ENCODE measurements around the gene PCNT.

The PCNT gene

DNA sequence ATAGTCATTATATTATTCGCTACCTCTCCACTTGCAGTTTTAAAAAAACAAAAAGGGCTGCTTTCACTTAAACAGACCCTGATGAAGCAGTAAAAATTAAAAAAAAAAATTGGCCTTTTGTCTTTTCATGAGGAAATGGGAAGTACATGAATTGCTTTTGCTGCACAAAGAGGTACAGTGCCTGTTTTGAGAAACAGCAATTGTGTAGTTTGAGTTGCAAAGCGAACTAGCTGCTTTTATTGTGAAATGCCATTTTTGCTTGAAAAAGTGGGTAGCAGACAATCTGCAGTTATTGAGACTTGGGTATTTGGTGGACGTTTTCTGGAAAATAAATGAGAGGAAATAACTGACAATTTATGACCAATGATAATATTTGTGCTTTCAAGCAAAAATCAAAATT is 141.7 kb downstream of the PCNT start:
- peak in 1 of 2 experiments; percentile 54 for DNase-seq (ENCODE audit: low read depth in 1 of 2, low spot score in 1 of 2)
- no peaks in the 10 kb centered on the region for H3K27me3 ChIP-seq (ENCODE audit: insufficient read depth, poor library complexity, severe bottlenecking)
- no peak overlapping the region for H3K4me3 ChIP-seq (replicated peaks; ENCODE audit: insufficient read depth, low read length)
- H3K27ac ChIP-seq (replicated peaks) = no peak overlapping the region; the same call in 1 of the 2 replicates
- TF ChIP-seq SPI1 (IDR thresholded peaks at IDR 0.05; ENCODE audit: borderline replicate concordance, low read depth) (peak; percentile 18; the same call in 1 of the 2 replicates), POLR2AphosphoS5 (IDR thresholded peaks at IDR 0.05; ENCODE audit: low read depth) (no peak), GABPA (IDR thresholded peaks at IDR 0.05; ENCODE audit: low read depth) (no peak), REST (IDR thresholded peaks at IDR 0.05; ENCODE audit: insufficient replicate concordance, low read depth) (no peak), CTCF (IDR thresholded peaks at IDR 0.05; ENCODE audit: insufficient read depth, low read length) (no peak)

DNA sequence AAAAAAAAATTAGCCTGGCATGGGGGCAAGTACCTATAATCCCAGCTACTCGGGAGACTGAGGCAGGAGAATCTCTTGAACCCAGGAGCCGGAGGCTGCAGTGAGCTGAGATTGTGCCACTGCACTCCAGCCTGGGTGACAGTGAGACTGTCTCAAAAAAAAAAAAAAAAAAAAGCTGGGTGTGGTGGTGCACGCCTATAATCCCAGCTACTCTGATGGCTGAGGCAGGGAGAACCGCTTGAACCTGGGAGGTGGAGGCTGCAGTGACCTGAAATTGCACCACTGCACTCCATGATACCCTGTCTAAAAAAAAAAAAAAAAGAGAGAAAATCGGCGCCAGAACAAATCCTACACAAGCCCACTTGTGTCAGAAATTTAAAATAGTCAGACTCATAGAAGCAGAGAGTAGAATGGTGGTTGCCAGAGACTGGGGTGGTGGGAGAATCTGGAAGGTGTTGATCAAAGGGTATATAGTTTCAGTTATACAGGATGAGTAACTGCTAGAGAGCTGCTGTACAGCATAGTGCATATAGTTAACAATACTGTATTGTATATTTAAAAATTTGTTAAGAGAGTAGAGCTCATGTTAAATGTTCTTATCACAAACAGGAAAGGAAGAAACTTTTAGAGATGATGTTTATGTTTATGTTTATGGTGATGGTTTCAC is 144.3 kb downstream of the PCNT start:
- no peak overlapping the region for H3K4me3 ChIP-seq (replicated peaks; ENCODE audit: insufficient read depth, low read length)
- DNase-seq (ENCODE audit: low read depth in 1 of 2, low spot score in 1 of 2) = no peak
- no peak overlapping the region for H3K27ac ChIP-seq (replicated peaks)
- TF ChIP-seq POLR2AphosphoS5 (IDR thresholded peaks at IDR 0.05; ENCODE audit: low read depth) (no peak), SPI1 (IDR thresholded peaks at IDR 0.05; ENCODE audit: borderline replicate concordance, low read depth) (no peak), CTCF (IDR thresholded peaks at IDR 0.05; ENCODE audit: insufficient read depth, low read length) (no peak), GABPA (IDR thresholded peaks at IDR 0.05; ENCODE audit: low read depth) (no peak), REST (IDR thresholded peaks at IDR 0.05; ENCODE audit: insufficient replicate concordance, low read depth) (no peak)
- H3K27me3 ChIP-seq (ENCODE audit: insufficient read depth, poor library complexity, severe bottlenecking) = no peaks in the 10 kb centered on the region

DNA sequence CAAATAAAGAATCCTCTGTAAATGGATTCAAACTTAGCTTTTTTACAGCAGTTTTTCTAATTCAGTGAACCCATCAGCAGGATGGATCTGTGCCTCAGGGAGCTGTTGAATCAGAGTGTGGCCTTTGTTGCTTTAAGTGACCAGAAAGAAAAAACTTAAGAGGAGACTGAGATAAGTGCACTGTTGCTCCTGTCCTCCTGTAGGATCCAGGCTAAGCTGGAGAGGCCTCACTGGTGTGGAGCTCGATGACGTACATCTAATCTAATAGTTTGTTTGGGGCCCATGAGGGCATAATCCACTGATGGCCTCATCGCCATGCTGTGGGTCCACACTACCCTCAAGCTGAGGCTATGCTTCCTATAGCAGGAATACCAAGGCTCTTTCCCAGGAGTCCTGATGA is 145.3 kb downstream of the PCNT start:
- Histone ChIP-seq H3K4me3 (replicated peaks; ENCODE audit: insufficient read depth, low read length) (no peak overlapping the region), H3K27ac (replicated peaks) (no peak overlapping the region), H3K27me3 (ENCODE audit: insufficient read depth, poor library complexity, severe bottlenecking) (no peaks in the 10 kb centered on the region)
- TF ChIP-seq POLR2AphosphoS5 (IDR thresholded peaks at IDR 0.05; ENCODE audit: low read depth) = no peak
- no peak for TF ChIP-seq CTCF (IDR thresholded peaks at IDR 0.05; ENCODE audit: insufficient read depth, low read length)
- no peak for TF ChIP-seq REST (IDR thresholded peaks at IDR 0.05; ENCODE audit: insufficient replicate concordance, low read depth)
- TF ChIP-seq GABPA (IDR thresholded peaks at IDR 0.05; ENCODE audit: low read depth) = no peak
- TF ChIP-seq SPI1 (IDR thresholded peaks at IDR 0.05; ENCODE audit: borderline replicate concordance, low read depth) = no peak
- DNase-seq (ENCODE audit: low read depth in 1 of 2, low spot score in 1 of 2) = no peak
